Mucosa of stomach (tissue), 1 donor: Measurements from ENCODE around the gene PLEKHA6.

Experiments
- H3K27me3 ChIP-seq: one replicate; pipeline ENCODE4 v1.7.0; 2013; ENCODE audit warnings: mild to moderate bottlenecking, low read length; ENCODE audit not compliant: control insufficient read depth, insufficient read depth
- H3K36me3 ChIP-seq: one replicate; pipeline ENCODE4 v1.7.0; 2013; ENCODE audit warnings: low read length; ENCODE audit not compliant: control insufficient read depth, insufficient read depth
- H3K4me1 ChIP-seq: one replicate; pipeline ENCODE4 v1.7.0; 2013; ENCODE audit warnings: mild to moderate bottlenecking, low read length; ENCODE audit not compliant: control insufficient read depth, insufficient read depth
- H3K4me3 ChIP-seq: one replicate; pipeline ENCODE4 v1.7.0; 2013; ENCODE audit warnings: low read length
- H3K9ac ChIP-seq: one replicate; pipeline ENCODE4 v1.7.0; 2013; ENCODE audit warnings: mild to moderate bottlenecking, low read length, moderate library complexity
- H3K9me3 ChIP-seq: one replicate; pipeline ENCODE4 v1.7.0; 2013; ENCODE audit warnings: mild to moderate bottlenecking, low read length, moderate library complexity; ENCODE audit not compliant: control insufficient read depth
- donor health status: Pancreatic carcinoma.

The PLEKHA6 gene

DNA sequence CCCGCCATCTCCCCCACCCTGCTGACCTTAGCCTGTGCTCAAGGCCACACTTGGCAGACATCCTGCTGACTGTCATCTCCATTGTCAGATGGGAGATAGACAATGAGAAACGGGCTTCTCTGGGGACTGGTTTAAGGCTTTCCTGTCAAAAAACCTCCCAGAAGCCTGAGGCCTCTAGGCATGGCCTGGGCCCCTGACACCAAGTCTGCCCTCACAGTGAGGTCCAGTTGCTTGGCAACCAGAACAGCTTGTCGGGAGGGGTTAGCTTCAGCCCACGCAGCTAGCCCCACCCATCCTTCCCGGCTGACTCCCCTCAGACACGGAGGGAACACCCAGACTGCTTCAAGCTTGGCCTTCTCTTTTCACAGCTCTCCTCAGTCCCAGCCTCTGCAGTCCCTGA lies 11.0 kb downstream of the PLEKHA6 start:
- Histone ChIP-seq H3K4me3 (peak overlapping the region; percentile 4), H3K36me3 (no peaks in the 10 kb centered on the region), H3K27me3 (no peaks in the 10 kb centered on the region), H3K4me1 (peaks cover 74% of the 10 kb centered on the region), H3K9me3 (no peaks in the 10 kb centered on the region), H3K9ac (peak overlapping the region; percentile 55)

DNA sequence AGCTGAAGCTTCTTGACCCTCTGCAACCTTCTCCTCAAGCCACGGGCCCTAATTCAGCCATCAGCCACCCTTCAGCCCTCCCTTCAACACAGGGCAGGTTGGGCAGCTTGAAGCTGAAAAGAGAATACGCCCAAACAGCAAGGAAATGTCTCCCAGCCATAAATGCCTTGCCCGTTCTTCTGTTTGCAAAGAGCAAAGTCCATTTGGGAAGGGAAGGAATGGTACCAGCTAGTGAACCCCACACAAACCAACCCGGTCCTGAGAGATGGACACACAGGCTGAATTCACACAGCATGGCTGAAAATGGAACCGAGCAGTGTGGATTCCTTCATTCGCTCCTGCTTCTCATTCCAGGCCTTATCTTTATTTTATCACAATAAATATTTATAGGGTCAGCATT lies 11.5 kb downstream of the PLEKHA6 start:
- no peaks in the 10 kb centered on the region for H3K36me3 ChIP-seq
- peak overlapping the region; percentile 55 for H3K9ac ChIP-seq
- peaks cover 74% of the 10 kb centered on the region for H3K4me1 ChIP-seq
- no peaks in the 10 kb centered on the region for H3K27me3 ChIP-seq
- no peaks in the 10 kb centered on the region for H3K9me3 ChIP-seq
- H3K4me3 ChIP-seq: peak overlapping the region; percentile 4

- Histone ChIP-seq H3K9ac (peak overlapping the region; percentile 23), H3K27me3 (no peaks in the 10 kb centered on the region), H3K4me1 (peaks cover 72% of the 10 kb centered on the region), H3K36me3 (no peaks in the 10 kb centered on the region), H3K4me3 (no peak overlapping the region), H3K9me3 (no peaks in the 10 kb centered on the region)
Observed at GRCh38 chr1:204345941-204346645, 13.6 kb downstream of the PLEKHA6 start.

DNA sequence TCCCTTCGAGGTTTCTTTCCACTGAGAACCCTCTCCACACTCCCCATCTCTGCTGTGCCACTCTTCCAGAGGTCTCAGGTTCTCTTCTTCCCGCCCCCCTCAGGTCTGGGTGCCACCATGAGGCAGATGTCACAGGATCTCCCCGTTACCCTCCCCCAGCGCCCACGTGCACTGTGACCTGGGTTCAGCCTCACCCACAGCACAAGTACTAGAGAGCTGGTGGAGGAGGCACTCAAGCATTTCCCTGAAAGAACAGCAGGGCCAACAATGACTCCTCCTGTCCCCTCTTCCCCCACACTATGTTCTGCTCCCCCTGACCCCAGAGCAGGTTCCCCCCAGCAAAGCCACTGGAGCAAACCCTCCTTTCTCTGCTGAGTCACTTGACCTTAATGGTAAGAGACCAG lies 14.3 kb downstream of the PLEKHA6 start:
- H3K27me3 ChIP-seq: no peaks in the 10 kb centered on the region
- H3K4me1 ChIP-seq: peaks cover 72% of the 10 kb centered on the region
- no peak overlapping the region for H3K4me3 ChIP-seq
- H3K9ac ChIP-seq: peak overlapping the region; percentile 23
- no peaks in the 10 kb centered on the region for H3K36me3 ChIP-seq
- H3K9me3 ChIP-seq: no peaks in the 10 kb centered on the region

- Histone ChIP-seq H3K36me3 (no peaks in the 10 kb centered on the region), H3K4me1 (peaks cover 72% of the 10 kb centered on the region), H3K4me3 (no peak overlapping the region), H3K9ac (peak overlapping the region; percentile 23), H3K27me3 (no peaks in the 10 kb centered on the region), H3K9me3 (no peaks in the 10 kb centered on the region)
Observed at GRCh38 chr1:204344665-204345355, 14.9 kb downstream of the PLEKHA6 start.

DNA sequence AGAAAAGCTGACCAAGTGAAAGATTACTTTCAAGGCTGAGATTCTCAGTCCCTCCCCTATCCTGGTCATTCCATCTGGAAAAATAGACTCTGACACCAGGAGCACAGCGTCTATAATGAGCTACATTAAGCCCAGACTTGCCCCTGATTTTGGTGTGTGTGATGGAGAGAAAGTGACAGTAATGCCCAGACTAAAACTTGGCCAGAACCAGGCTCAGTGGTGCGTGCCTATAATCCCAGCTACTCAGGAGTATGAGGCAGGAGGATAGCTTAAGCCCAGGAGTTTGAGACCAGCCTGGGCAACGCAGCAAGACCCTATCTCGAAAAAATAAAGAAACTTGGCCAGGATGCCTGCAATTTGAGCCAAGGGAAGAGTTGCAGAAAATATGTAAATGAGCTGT lies 15.9 kb downstream of the PLEKHA6 start:
- no peaks in the 10 kb centered on the region for H3K9me3 ChIP-seq
- H3K27me3 ChIP-seq: no peaks in the 10 kb centered on the region
- peaks cover 62% of the 10 kb centered on the region for H3K4me1 ChIP-seq
- no peak overlapping the region for H3K9ac ChIP-seq
- H3K4me3 ChIP-seq: no peak overlapping the region
- no peaks in the 10 kb centered on the region for H3K36me3 ChIP-seq

GRCh38 chr1:204343247-204343646 lies 16.5 kb downstream of the PLEKHA6 start:
- H3K4me1 ChIP-seq: peaks cover 59% of the 10 kb centered on the region

DNA sequence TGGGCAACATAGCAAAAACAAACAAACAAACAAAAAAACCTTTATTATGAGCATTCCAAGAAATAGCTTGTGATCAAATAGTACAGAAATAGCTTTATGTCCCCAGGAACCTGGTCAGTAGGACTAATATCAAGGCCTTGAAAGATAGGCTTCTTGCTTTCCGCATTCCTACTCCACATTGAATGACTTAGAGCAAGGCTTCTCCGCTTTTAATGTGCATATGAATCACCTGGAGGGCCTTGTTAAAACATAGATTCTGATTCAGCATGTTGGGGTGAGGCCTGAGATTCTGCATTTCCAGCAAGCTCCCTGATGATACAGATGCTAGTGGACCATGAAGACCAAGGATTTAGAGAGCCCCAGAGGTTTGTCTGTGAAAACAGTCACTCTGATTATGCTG lies 17.4 kb downstream of the PLEKHA6 start:
- Histone ChIP-seq H3K4me3 (no peak overlapping the region), H3K9me3 (no peaks in the 10 kb centered on the region), H3K27me3 (no peaks in the 10 kb centered on the region), H3K9ac (no peak overlapping the region), H3K36me3 (no peaks in the 10 kb centered on the region), H3K4me1 (peaks cover 59% of the 10 kb centered on the region)

More at GRCh38 chr1:204343247-204343646, 16.5 kb downstream of the PLEKHA6 start:
- Histone ChIP-seq H3K27me3 (no peaks in the 10 kb centered on the region), H3K9ac (no peak overlapping the region), H3K36me3 (no peaks in the 10 kb centered on the region), H3K4me3 (no peak overlapping the region), H3K9me3 (no peaks in the 10 kb centered on the region)

DNA sequence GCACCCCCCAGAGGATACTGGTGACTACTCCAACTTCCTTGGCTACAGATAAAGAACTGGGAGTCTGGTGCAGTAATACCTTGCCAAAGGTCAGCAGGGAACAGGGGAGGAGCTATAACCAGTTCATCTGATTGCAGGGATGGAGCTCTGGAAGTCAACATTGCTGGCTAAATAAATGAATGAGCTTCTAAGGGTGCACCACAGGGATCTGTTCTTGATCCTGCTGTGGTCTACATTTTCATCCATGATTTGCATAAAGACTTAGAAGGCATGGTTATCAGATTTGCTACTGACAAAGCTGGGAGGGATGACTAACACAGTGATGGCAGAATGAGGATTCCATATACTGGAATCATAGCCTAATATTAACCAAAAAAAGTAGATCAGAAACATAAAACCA lies 18.3 kb downstream of the PLEKHA6 start:
- H3K4me3 ChIP-seq: no peak overlapping the region
- H3K27me3 ChIP-seq: no peaks in the 10 kb centered on the region
- no peaks in the 10 kb centered on the region for H3K36me3 ChIP-seq
- H3K9ac ChIP-seq: no peak overlapping the region
- no peaks in the 10 kb centered on the region for H3K9me3 ChIP-seq
- peaks cover 56% of the 10 kb centered on the region for H3K4me1 ChIP-seq

DNA sequence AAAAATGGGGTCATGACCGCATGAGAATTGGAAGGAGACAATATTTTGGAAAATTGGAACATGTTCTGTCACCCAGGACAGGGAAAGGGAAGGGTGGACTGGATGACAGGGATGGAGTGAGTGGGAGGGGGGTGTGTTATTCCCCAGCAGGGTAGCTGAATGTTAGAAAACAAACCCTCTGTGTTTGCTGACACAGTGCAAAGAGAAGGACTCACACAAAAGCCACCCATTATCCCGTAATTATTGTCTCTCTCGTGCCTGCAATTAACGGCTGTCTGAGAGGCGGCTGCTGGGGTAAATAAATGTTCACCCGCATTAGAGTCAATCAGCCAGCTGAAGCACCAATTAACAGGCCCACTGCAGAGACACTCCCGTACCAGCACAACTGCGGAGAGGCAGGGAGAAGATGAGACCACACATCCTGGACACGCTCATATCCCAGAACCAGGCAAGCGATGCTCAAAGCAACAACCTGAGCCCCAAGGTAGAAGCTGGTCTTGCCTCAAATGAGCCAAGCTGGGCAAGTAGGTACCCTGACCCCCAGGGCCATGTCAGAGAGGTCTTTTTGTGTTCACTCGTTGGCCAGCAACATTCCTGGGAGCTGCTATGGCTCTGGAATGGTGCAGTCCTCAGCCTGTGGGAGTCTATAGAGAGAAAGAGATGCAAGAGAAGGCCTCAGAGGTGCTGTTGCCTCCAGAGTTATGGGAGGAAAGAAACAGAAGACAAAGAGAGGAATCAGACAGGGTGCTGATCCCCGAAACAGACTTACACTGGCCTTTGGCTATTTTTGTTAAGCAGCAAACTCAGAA lies 19.4 kb downstream of the PLEKHA6 start:
- Histone ChIP-seq H3K36me3 (no peaks in the 10 kb centered on the region), H3K4me1 (peaks cover 52% of the 10 kb centered on the region), H3K4me3 (no peak overlapping the region), H3K9ac (no peak overlapping the region), H3K27me3 (no peaks in the 10 kb centered on the region), H3K9me3 (no peaks in the 10 kb centered on the region)

DNA sequence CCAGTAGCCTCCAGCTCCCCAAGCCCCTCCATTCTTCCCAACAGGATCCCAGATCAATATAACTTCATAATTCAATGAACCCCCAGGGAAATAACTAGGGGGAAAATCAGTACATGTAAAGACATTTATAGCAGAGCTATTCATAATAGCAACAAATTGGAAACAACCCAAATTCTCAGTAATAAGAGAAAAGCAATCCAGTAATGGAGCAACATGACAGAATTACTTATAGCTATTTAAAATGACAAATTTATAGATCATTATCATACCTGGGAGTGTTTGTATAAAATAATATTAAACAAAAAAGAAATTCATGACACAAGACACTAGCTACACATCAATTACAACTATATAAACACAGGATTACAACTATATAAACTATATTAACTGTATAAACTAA lies 20.2 kb downstream of the PLEKHA6 start:
- peaks cover 49% of the 10 kb centered on the region for H3K4me1 ChIP-seq
- H3K4me3 ChIP-seq: no peak overlapping the region
- no peaks in the 10 kb centered on the region for H3K27me3 ChIP-seq
- no peaks in the 10 kb centered on the region for H3K9me3 ChIP-seq
- no peak overlapping the region for H3K9ac ChIP-seq
- no peaks in the 10 kb centered on the region for H3K36me3 ChIP-seq

GRCh38 chr1:204338997-204339396 lies 20.7 kb downstream of the PLEKHA6 start:
- Histone ChIP-seq H3K4me1 (peaks cover 48% of the 10 kb centered on the region), H3K9me3 (no peaks in the 10 kb centered on the region), H3K4me3 (no peak overlapping the region), H3K27me3 (no peaks in the 10 kb centered on the region), H3K36me3 (no peaks in the 10 kb centered on the region), H3K9ac (no peak overlapping the region)
